ENCODE results near the gene GCA. TPM values are rescaled to one million over a fixed set of nuclear protein-coding genes. Genes with fewer than 3 reads are reported as not detected.
A peak's percentile ranks its signal among the peaks of the same experiment; 100 is the strongest.

The GCA gene
- total and polyA plus RNA-seq, 4 donors: 24.4 to 62.0 (median 28.9) TPM

- Histone ChIP-seq H3K4me3 (ENCODE audit: low read depth, low read length) (no peak overlapping the region), H3K27me3 (ENCODE audit: control insufficient read depth, insufficient read depth, low read length) (no peaks in the 10 kb centered on the region), H3K27ac (ENCODE audit: low read depth, low read length) (no peak overlapping the region), H3K9me3 (ENCODE audit: control insufficient read depth, insufficient read depth, low read length) (no peaks in the 10 kb centered on the region), H3K4me1 (ENCODE audit: control insufficient read depth, insufficient read depth, low read length) (no peaks in the 10 kb centered on the region), H3K36me3 (ENCODE audit: control insufficient read depth, insufficient read depth, low read length) (no peaks in the 10 kb centered on the region)
- DNase-seq (ENCODE audit: low read depth in 4 of 6, low spot score in 6 of 6): no peak
- 79% methylated on average over 2 of the region's 3 CpGs for WGBS (ENCODE audit: insufficient coverage)
Measured at GRCh38 chr2:162308747-162309503, 35.0 kb upstream of the GCA start.

DNA sequence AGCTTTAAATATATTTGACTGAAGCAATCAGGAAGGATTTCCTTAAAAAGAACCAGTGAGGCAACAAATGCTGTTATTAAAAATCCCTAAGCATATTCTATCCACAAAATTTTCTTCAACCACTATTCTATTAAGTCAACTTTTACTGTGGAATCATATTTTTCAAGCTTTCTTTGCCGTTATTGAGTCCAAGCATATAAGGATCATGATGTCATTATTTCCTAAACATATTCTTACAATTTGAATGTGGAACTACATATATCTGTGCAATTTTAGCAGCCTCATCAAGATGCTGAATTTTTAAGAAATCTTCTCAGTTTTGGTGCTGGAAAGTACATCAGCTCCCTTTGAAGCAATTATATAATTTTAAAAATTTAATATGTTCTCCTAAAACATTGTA, 31.1 kb upstream of the GCA start:
- no CpG with 5 or more reads among the region's 1 CpG for WGBS (ENCODE audit: insufficient coverage)
- DNase-seq (ENCODE audit: low read depth in 4 of 6, low spot score in 6 of 6): no peak
- H3K4me1 ChIP-seq (ENCODE audit: control insufficient read depth, insufficient read depth, low read length): peaks cover 2% of the 10 kb centered on the region
- H3K36me3 ChIP-seq (ENCODE audit: control insufficient read depth, insufficient read depth, low read length): no peaks in the 10 kb centered on the region
- H3K4me3 ChIP-seq (ENCODE audit: low read depth, low read length): no peak overlapping the region
- H3K27me3 ChIP-seq (ENCODE audit: control insufficient read depth, insufficient read depth, low read length): peaks cover 3% of the 10 kb centered on the region
- no peaks in the 10 kb centered on the region for H3K9me3 ChIP-seq (ENCODE audit: control insufficient read depth, insufficient read depth, low read length)
- no peak overlapping the region for H3K27ac ChIP-seq (ENCODE audit: low read depth, low read length)

- H3K27ac ChIP-seq (ENCODE audit: low read depth, low read length): no peak overlapping the region
- DNase-seq (ENCODE audit: low read depth in 4 of 6, low spot score in 6 of 6): peak in 1 of 6 donors; percentile 77
- peaks cover 6% of the 10 kb centered on the region for H3K4me1 ChIP-seq (ENCODE audit: control insufficient read depth, insufficient read depth, low read length)
- H3K4me3 ChIP-seq (ENCODE audit: low read depth, low read length): no peak overlapping the region
- no peaks in the 10 kb centered on the region for H3K36me3 ChIP-seq (ENCODE audit: control insufficient read depth, insufficient read depth, low read length)
- peaks cover 5% of the 10 kb centered on the region for H3K27me3 ChIP-seq (ENCODE audit: control insufficient read depth, insufficient read depth, low read length)
- no CpG with 5 or more reads among the region's 4 CpGs for WGBS (ENCODE audit: insufficient coverage)
- H3K9me3 ChIP-seq (ENCODE audit: control insufficient read depth, insufficient read depth, low read length): no peaks in the 10 kb centered on the region
Measured at GRCh38 chr2:162315938-162316337, 28.0 kb upstream of the GCA start.

DNA sequence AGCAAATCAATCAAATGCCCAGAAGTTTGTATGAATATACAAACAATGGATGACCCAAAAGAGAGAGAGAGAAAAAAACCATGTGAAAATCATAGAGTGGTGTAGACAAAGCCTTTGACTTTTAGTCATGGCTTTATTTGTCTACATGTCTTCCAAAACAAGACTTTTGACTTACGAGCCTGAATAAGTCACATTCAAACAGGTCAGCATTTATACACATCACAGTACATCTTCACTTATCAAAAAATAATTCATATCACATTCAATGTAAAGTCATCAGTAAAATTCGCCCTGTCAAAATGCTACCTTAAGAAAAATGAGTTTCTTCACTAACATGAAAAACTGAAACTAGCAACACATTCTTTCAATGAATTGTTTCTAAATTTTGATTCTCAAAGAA, 27.3 kb upstream of the GCA start:
- DNase-seq (ENCODE audit: low read depth in 4 of 6, low spot score in 6 of 6): no peak
- no peak overlapping the region for H3K27ac ChIP-seq (ENCODE audit: low read depth, low read length)

DNA sequence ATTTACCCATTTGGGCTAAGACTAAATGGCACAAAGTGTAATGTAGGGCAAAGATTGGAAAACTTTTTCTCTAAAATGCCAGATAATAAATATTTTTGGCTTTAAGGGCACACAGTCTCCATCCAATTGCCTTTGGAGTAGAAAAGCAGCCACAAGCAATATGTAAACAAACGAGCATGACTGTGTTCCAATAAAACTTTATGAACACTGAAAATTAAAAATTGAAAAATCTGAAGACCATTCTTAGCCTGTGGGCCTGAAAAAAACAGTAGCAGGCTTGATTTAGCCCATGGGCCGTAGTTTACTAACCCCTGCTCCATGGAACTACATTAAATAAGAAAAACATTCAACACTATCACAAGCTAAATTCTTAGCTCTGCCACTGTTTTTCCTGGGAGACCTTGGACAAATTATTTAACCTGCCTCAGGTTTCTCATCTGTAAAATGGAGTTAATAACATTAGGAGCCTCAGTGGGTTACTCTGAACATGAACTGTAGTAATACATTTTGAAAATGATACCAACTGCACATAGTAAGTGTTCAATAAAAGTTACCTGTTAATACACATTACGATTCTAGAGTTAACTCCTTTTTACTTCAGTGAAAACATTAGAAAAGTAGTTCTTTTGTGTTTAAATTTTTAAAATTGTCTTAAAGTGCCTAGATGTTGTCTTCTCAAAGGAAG, 26.7 kb upstream of the GCA start:
- Histone ChIP-seq H3K9me3 (ENCODE audit: control insufficient read depth, insufficient read depth, low read length) (no peaks in the 10 kb centered on the region), H3K27ac (ENCODE audit: low read depth, low read length) (no peak overlapping the region), H3K4me1 (ENCODE audit: control insufficient read depth, insufficient read depth, low read length) (peaks cover 6% of the 10 kb centered on the region), H3K36me3 (ENCODE audit: control insufficient read depth, insufficient read depth, low read length) (no peaks in the 10 kb centered on the region), H3K4me3 (ENCODE audit: low read depth, low read length) (no peak overlapping the region), H3K27me3 (ENCODE audit: control insufficient read depth, insufficient read depth, low read length) (peaks cover 5% of the 10 kb centered on the region)
- DNase-seq (ENCODE audit: low read depth in 4 of 6, low spot score in 6 of 6): no peak
- WGBS (ENCODE audit: insufficient coverage): 100% methylated on average over 1 of the region's 3 CpGs

More for the DNA sequence above, 27.3 kb upstream of the GCA start:
- H3K4me3 ChIP-seq (ENCODE audit: low read depth, low read length): no peak overlapping the region
- peaks cover 5% of the 10 kb centered on the region for H3K27me3 ChIP-seq (ENCODE audit: control insufficient read depth, insufficient read depth, low read length)
- H3K9me3 ChIP-seq (ENCODE audit: control insufficient read depth, insufficient read depth, low read length): no peaks in the 10 kb centered on the region
- peaks cover 6% of the 10 kb centered on the region for H3K4me1 ChIP-seq (ENCODE audit: control insufficient read depth, insufficient read depth, low read length)
- WGBS (ENCODE audit: insufficient coverage): 100% methylated on average over 1 of the region's 2 CpGs
- H3K36me3 ChIP-seq (ENCODE audit: control insufficient read depth, insufficient read depth, low read length): no peaks in the 10 kb centered on the region

DNA sequence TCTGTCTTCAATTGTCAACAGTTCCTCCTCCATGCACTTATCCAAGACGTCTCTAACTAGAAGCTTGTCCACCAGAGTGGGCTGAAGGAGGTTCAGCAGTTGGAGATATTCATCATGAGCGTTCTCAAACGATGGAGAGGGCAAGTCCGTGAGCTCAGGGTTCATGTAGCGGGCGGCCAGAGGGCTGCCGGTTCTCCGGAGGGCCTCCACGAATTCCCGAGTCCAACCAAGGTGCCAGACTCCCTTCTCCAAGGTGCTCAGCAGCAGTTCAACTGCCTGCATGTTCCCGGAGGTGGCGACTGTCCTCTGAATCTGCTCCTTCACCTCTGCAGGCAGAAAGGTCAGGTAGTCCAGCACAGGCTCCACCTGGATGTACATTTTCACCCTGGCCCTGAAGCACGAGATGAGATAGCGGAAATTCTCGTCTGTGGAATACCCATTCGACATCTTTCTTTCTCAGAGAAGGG, 26.0 kb upstream of the GCA start:
- WGBS (ENCODE audit: insufficient coverage): 63% methylated on average over 15 of the region's 16 CpGs

GRCh38 chr2:162318328-162319180, 25.4 kb upstream of the GCA start, which contains the start of gene IFIH1:
Gene IFIH1, minus strand, starts transcription at chr2:162318684. Its CDS starts 377 bp downstream, at chr2:162318307.
- WGBS (ENCODE audit: insufficient coverage): 3% methylated on average over 36 of the region's 45 CpGs
- Histone ChIP-seq H3K4me1 (ENCODE audit: control insufficient read depth, insufficient read depth, low read length) (peaks cover 6% of the 10 kb centered on the region), H3K27ac (ENCODE audit: low read depth, low read length) (peak within 1 kb of the TSS; percentile 54), H3K27me3 (ENCODE audit: control insufficient read depth, insufficient read depth, low read length) (peaks cover 5% of the 10 kb centered on the region), H3K4me3 (ENCODE audit: low read depth, low read length) (peak within 1 kb of the TSS; percentile 45), H3K36me3 (ENCODE audit: control insufficient read depth, insufficient read depth, low read length) (no peaks in the 10 kb centered on the region), H3K9me3 (ENCODE audit: control insufficient read depth, insufficient read depth, low read length) (no peaks in the 10 kb centered on the region)
- DNase-seq (ENCODE audit: low read depth in 4 of 6, low spot score in 6 of 6): peak in 5 of 6 donors; percentile 29 to 86 (median 57)

More for the DNA sequence above, 26.0 kb upstream of the GCA start:
- H3K27me3 ChIP-seq (ENCODE audit: control insufficient read depth, insufficient read depth, low read length): peaks cover 5% of the 10 kb centered on the region
- no peak for DNase-seq (ENCODE audit: low read depth in 4 of 6, low spot score in 6 of 6)
- no peaks in the 10 kb centered on the region for H3K9me3 ChIP-seq (ENCODE audit: control insufficient read depth, insufficient read depth, low read length)
- H3K4me1 ChIP-seq (ENCODE audit: control insufficient read depth, insufficient read depth, low read length): peaks cover 6% of the 10 kb centered on the region
- peak overlapping the region; percentile 45 for H3K4me3 ChIP-seq (ENCODE audit: low read depth, low read length)
- H3K27ac ChIP-seq (ENCODE audit: low read depth, low read length): no peak overlapping the region
- H3K36me3 ChIP-seq (ENCODE audit: control insufficient read depth, insufficient read depth, low read length): no peaks in the 10 kb centered on the region

DNA sequence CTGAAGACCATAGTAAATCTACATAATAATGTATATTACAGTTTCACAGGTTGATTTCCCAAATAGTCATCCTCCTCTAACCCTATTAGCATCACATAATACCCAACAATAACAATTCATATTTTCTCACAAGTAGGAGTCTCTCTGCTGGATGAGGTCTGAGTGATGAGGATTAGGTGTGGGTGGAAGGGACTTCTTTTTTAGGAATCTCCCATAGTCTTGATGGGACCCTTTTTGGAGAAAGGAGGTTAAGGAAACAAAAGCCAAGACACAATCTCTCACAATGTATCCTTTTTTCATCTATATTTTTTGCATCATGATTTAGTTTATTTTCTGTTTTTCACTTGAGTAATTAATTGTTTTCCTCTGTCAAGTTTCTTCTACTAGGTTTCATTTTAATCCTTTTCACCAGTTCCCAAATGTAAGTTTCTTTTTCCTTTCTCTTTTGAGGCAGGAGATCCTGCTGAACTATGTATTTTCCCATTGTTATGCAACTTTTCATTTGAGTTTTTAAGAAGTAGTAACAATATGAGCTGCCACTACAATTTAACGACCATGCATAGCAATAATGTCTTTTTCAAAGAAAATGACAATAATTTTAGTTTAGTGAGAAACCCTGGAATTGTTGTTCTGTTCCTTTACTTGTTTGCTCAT, 22.9 kb upstream of the GCA start:
- H3K27me3 ChIP-seq (ENCODE audit: control insufficient read depth, insufficient read depth, low read length): peaks cover 5% of the 10 kb centered on the region
- H3K9me3 ChIP-seq (ENCODE audit: control insufficient read depth, insufficient read depth, low read length): no peaks in the 10 kb centered on the region
- no peak overlapping the region for H3K27ac ChIP-seq (ENCODE audit: low read depth, low read length)
- no CpG with 5 or more reads among the region's 1 CpG for whole genome bisulfite sequencing (ENCODE audit: insufficient coverage)
- no peak for DNase-seq (ENCODE audit: low read depth in 4 of 6, low spot score in 6 of 6)
- no peak overlapping the region for H3K4me3 ChIP-seq (ENCODE audit: low read depth, low read length)
- H3K36me3 ChIP-seq (ENCODE audit: control insufficient read depth, insufficient read depth, low read length): no peaks in the 10 kb centered on the region
- H3K4me1 ChIP-seq (ENCODE audit: control insufficient read depth, insufficient read depth, low read length): peaks cover 6% of the 10 kb centered on the region

GRCh38 chr2:162324953-162325352, 19.0 kb upstream of the GCA start:
- no peaks in the 10 kb centered on the region for H3K27me3 ChIP-seq (ENCODE audit: control insufficient read depth, insufficient read depth, low read length)
- H3K4me1 ChIP-seq (ENCODE audit: control insufficient read depth, insufficient read depth, low read length): no peaks in the 10 kb centered on the region
- no peaks in the 10 kb centered on the region for H3K36me3 ChIP-seq (ENCODE audit: control insufficient read depth, insufficient read depth, low read length)
- DNase-seq (ENCODE audit: low read depth in 4 of 6, low spot score in 6 of 6): no peak
- no peak overlapping the region for H3K4me3 ChIP-seq (ENCODE audit: low read depth, low read length)
- no peaks in the 10 kb centered on the region for H3K9me3 ChIP-seq (ENCODE audit: control insufficient read depth, insufficient read depth, low read length)
- no peak overlapping the region for H3K27ac ChIP-seq (ENCODE audit: low read depth, low read length)
- WGBS (ENCODE audit: insufficient coverage): no CpG with 5 or more reads among the region's 1 CpG

Data from spinal cord (tissue), 10 donors.